ENCODE results near the gene ESRRG.

Gene ESRRG

DNA sequence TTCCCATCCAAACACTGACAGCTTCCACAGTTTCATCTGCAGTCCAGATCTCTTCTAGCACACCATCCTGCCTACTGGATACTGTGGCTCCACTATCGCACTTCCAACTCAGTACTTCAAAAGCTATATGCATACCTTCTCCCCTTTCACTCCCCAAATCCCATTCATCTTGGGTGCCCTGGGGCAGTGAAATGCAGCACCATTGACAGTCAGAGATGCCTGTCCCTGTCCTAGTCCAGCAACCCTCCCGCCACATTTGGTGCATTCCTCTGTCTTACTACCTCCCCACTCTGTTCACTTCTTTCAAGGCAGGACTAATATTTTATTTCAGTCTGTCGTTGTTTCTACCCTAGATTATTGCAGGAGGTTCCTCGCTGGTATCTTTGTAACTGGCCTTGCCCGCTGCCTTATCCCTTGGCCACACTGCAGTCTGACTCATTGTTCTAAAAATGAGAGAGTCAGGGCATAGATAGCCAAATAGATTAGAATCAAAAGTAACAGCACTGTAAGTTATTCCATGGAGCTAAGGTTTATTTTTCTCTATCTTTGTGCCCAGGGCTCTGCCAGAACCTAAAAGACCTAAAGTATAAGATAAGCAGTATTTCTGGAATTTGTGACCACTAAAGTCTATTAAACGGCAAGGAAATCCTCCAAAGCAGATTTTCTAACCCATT, 96.7 kb downstream of the ESRRG start:
- DNase-seq, result no peak

DNA sequence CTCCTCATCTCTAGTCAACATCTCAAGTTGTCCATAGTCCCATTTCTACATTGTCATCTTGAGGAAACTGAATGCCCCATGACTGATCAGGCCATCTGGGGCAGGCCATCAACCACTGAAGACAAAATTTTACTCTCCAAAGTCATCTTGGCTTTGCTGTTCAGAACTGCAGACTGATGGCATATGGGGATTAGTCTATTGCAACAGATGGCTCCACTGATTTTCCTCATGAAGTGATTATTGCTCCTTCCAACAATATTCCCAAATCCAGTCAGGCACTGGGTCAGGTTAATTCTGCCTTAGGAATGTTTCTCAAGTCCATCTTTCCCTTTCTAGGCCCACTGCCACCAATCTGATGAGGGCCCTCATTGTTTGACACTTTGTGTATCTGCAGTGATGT, 101.7 kb downstream of the ESRRG start:
- no peak for DNase-seq

DNA sequence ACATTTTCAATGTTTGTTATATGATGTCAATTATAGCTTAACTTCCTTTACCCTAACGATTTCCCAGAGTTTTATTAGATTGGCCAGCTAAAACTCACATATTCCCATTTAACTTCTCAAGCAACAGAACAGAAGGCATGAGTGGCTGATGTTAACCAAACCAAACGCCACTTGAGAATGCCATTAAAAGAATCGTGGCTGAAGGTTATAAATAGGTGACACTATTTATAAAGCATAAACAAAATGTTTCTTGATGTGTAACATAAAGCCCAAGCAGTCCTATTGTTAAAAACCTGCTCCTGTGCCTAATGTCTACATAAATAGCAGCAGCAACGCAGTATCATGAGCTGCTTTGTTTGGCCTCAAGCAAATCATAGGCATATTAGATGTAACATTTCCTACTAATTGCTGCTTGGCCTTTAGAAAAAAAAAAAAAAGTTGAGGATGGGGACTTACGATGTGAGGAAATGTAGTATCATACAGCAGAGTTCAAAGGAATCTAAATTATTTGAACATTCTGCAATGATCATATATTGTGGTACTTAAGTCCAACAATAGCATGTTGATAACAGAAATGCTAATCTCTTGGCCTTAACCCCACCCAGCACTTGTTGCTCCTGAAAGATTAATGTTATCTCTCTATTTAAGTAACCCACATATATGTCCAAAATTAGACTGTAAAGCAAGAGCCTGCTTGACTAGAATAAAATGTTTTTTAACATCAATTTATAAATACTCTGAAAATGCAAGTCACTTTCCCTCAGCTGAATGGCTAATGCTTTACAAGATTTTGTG, 106.0 kb downstream of the ESRRG start:
- DNase-seq, result no peak

GRCh38 chr1:216616425-216616824, 106.8 kb downstream of the ESRRG start:
- DNase-seq, result no peak

DNA sequence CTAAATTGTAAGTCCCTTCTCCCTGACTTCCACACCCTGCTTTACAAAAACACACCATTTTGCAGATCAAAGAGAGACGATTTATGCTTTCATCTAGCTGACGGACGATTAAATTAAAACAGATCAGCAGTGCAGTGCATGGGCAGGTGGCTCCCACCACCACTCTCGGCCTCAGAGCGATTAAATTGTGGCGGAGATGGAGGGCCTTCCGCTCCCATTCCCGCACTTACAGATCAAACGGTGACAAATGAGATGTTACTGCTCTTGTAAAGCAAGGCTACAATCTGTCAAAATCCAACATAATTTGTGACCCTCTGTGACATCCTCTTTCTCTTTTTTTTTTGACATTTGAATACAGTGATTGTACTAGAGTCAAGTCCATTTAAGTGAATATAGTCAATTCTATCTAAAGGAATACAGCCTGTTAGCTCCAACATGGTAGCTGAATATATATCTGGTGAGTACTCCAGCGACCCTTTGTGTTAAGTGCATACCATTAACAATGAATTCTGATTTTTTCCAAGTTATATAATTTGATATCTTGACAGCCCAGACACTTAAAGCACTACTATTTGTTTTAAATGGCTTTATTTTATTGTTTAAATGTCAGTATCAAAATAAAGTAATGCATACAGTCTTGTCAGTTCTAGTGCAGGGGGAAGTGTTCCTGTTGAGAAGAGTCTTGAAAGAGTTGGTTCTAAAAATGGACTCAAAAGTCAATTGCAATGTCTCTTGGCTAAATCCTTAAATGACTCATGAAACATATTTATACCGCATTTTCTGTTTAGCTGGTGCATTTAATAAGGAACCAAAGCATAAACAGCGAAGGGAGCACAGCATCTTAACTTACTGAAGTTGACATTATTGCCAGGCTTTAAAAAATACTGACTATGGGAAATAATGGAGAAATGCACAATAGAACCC, 109.0 kb downstream of the ESRRG start:
- peak; percentile 41 for DNase-seq

DNA sequence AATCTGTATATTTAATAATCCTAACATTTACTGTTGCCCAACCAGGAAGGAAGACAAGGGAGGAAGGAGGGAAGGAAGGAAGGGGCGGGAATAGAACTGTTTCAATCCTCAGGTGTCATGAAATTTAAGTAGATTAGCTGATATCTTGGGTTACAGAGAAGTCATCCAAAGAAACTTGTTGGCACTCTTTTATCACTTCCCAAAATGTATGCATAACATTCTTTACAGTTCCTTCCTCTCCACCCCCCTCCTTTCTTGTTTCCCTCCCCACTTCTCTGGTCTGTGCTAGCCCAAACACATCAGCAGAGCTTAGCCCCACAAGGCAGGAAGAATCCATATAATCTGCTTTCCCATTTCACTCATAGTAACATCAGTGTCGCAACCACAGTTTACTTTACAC, 110.9 kb downstream of the ESRRG start:
- no peak for DNase-seq

DNA sequence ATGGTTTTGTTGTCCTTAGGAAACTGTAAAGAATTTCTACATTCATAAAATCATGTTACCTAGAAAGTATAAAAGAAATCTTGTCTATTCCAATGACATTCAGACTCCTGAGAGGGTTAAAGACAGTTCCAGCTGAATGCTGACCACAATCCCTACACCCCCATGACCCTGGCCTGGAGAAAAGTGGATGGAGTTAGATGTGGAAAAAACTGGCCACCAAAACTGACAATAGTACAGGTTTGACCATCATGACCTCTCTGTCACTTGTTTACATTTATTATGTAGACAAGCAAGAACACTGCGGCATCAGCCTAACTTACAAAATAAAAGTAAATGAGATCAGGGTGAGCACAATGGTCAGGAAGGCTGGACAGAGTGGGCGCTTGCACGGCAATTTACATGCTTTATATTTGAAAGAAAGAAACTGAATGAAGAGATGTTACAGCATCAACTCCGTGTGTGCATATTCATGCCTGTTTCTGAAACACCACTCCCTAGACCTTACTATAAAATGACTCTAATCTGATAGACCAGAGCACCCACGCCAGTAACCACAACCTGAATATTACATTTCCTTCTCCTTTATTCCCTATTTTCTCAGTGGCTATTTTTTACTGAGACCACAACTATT, 116.0 kb downstream of the ESRRG start:
- no peak for DNase-seq

- DNase-seq, result peak; percentile 30
Measured at GRCh38 chr1:216606047-216606637, 117.1 kb downstream of the ESRRG start.

DNA sequence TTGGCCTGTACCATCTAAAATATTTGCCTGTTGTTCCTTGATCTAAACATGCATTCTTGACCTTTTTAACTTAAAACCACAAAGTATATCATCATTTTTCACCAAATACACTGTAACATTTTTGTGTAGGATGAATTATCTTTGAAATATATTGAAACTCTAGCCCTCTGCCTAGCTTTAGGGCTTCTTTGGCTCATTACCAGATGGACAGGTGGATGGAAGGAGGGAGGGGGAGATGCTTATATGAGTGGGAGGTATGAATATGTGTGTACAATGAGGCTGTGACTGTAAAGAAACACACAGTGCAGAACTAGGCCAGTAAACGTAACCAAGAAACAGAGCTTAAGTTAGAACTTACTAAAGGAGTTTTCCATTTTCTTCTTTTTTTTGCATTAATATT, 118.5 kb downstream of the ESRRG start:
- DNase-seq, result no peak

- peak; percentile 93 for DNase-seq
Measured at GRCh38 chr1:216600730-216601609, 122.3 kb downstream of the ESRRG start.

DNA sequence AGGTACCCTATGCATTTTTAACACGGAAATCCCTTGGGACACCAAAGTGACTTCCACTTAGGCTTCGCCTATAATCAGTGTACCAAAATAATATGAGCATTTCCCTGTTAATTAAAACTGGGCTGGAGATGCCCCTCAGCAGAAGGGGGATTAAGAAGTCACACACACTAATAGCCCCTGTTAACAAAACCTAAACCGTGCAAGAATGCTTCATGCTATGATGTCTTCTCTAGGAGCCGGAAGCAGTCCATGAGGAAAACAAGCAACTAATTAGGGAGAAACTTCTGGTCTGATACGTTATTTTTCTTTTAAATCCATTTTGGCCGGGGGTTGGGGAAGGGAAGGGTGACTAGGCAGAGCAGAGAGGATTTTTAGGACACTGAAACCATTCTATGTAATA, 123.4 kb downstream of the ESRRG start:
- DNase-seq, result peak; percentile 72

- peak; percentile 35 for DNase-seq
Measured at GRCh38 chr1:216598448-216598847, 124.8 kb downstream of the ESRRG start.

DNA sequence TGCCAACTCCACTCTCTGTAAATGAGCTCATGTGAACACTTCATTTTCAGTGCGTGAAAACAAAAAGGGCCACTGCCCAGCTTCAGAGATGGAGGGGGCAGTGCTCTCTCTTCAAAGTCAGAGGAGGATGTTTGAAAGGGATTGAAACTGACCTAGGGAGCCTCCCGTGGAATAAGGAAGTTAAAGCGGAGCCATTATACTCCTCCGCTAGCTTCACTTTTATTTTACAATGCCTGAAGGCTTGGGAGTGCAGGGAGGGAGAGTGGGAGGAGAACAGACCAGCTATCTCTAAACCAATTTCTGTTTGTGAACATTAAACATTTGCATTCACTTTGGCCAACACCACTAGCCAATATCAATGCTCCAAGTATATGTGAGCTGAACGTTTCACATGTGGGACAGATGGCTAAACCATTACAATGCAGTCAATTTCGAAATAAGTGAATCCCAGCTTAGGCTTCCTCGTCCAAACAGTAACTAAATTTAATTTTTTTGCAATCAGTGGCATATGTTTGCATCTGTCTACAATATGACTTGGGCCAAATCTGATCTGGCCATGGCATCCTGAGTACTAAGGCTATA, 126.9 kb downstream of the ESRRG start:
- DNase-seq, result no peak

GRCh38 chr1:216587715-216588114, 135.5 kb downstream of the ESRRG start:
- no peak for DNase-seq

DNA sequence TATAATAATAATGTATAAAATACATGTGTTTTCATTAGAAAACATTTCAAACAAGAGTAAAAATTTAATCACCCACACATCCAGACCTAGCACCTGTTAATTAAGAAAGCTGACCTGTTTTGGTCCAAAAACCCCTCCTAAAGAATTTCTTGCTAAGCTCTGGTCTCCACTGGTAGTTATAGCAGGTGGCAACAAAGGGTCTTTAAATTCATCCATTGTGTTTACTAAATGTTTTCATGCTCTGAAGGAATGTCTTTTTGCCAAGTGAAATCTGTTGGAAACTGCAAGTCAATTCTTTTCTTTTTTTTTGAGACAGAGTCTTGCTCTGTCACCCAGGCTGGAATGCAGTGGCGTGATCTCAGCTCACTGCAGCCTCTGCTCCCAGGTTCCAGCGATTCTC, 141.1 kb downstream of the ESRRG start:
- no peak for DNase-seq

GRCh38 chr1:216580538-216581057, 142.6 kb downstream of the ESRRG start:
- no peak for DNase-seq

DNA sequence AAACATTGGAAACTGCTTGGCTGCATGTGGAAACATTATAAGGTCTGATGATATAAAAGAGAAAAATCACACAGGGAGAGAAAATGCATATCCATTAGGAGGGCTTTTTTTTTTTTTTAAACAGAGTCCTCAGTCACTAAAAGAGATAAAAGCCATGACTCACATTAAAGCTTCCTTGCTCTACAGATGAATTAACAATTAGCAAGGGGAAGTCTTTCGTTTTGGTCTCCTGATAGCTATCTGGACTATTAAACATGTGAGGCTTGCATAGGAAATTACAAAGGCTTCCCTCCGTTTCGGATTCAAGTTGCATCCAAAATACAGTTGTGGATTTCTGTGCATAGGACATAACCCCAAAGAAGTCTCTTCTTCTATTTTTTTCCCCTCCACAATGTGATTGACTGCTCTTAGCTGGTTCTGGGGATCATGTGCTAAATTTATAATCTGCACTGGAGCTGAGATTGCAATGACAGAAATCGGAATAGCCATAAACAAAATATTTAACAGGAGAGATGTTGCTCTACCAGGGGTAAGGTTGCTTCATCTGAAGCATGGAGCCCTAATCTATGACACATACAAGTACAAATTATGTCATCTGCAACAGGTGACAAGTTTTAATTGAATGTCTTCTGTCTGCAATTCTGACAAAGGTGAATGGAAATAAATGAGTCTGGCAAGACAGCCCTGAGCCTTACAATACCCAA, 146.8 kb downstream of the ESRRG start:
- no peak for DNase-seq

- DNase-seq, result no peak
Measured at GRCh38 chr1:216566641-216567205, 156.5 kb downstream of the ESRRG start.

- peak; percentile 47 for DNase-seq
Measured at GRCh38 chr1:216563087-216563486, 160.1 kb downstream of the ESRRG start.

GRCh38 chr1:216562383-216562782, 160.8 kb downstream of the ESRRG start:
- DNase-seq, result no peak
